GM19467 (cell line): Measurements from ENCODE around the gene DDC.

Experiments used
- ATAC-seq: cut with Tn5 transposase; IDR thresholded peaks from one replicate; pipeline ENCODE4 v1.9.1; 2021; ENCODE audit warnings: mild to moderate bottlenecking, moderate library complexity; ENCODE audit not compliant: unreplicated experiment

DDC gene

GRCh38 chr7:50422858-50423257, 142.3 kb downstream of the DDC start:
- no peak for ATAC-seq

- no peak for ATAC-seq
Measured at GRCh38 chr7:50421043-50421442, 144.2 kb downstream of the DDC start.

DNA sequence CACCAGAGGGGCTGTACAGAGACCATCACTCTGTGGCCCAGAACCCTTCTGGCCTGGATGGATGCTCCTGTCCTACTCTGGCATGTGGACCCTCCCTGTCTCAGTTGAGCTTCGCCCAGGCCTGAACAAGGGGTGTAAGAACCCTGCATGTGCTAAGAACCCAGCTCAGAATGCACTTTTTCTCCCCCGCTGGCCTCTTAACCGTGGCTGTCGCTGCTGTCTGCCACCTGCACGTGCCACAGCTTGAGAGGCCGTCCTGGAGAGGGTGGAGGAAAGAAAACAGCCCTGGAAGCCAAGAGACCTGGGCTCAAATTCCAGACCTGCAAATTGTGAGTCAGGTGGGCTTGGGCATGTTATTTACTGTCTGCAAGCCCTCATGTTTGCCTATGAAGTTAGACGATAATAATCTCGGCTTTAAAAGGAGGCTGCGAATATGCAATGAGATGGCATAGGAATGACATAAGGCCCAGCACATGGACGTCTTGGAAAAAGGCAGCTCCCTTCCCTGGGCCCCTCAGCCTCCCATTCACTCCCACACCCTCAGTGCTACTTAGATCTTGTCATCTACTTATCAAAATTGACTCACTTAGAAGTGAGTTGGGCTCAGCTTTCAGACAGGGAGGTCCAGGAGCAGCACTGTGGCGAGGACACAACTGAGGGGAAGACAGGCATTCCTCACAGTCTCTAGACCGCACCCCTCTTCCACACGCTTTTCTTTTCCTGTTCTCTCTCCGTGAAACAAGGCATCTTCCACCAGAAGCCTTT, 146.5 kb downstream of the DDC start:
- ATAC-seq, result no peak

DNA sequence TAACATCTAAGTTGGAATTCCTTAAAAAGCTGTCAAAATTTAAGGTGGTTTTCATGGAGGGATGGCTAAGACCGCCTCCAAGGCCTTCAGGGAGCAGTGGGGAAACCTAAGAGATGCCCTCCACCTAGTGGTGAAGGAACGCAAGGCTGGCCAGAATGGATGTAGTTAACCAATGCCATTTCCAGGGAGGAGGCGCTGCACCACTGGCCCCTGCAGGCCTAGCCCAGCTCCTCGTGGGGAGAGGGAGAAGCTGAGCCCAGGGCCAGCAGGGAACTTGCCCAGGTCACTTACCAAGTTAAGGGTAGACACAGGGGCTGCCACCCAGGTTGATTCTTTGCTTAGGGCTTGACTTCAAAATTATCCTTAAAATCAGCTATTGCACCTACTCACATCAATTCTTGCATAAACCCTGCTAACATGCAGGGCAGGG, 147.1 kb downstream of the DDC start:
- peak; percentile 90 for ATAC-seq

DNA sequence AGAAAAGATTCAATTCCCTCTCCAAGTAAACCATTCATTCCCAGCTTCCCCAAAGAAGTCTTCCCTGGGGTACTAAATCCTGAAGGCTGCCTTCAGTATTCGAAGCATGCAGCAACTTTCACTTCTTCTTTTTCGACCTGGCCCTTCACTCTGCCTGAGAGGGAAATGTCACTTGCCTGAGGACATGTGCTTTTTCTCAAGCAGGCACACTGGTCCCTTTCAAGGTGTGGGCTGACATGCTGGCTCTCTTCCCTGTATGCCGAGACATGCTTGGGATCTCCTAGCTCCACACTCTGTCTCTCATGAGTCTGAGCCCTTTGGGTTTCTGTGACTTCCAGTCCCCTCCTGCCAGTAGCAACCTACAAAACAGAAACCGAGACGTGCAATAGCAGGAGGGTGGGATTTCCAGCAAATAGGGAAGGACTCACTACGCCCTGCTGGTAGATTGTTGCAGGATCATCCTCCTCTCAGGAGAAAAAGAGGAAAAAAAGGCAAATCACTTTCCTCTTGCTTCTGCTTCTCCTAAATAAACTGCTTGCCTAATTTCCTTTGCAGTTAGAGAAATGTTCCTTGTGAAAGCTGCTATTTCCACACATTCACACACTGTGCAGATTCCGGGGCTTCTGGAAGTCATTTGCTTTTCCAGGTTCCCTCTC, 148.6 kb downstream of the DDC start:
- ATAC-seq, result peak; percentile 64

GRCh38 chr7:50415844-50416364, 149.3 kb downstream of the DDC start:
- ATAC-seq, result no peak

DNA sequence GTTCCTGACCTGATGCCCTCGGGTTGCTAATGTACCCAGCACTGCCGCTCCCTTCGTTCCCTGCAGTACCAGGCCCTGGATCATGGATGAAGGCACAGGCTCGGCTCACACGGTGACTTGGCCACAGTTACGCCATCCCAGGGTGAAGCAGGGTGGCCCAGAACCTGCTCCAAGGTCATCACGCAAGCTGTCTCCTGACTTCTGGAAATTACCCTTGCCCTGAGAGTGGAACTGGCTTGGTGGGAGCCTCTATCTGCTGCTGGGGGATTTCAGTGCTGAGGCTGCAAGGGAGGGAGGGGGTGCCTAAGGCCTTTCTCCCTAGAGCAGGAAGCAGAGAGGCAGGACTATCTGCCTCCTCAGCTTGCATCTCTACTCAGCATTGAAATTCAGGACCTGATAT, 151.6 kb downstream of the DDC start:
- ATAC-seq, result no peak

DNA sequence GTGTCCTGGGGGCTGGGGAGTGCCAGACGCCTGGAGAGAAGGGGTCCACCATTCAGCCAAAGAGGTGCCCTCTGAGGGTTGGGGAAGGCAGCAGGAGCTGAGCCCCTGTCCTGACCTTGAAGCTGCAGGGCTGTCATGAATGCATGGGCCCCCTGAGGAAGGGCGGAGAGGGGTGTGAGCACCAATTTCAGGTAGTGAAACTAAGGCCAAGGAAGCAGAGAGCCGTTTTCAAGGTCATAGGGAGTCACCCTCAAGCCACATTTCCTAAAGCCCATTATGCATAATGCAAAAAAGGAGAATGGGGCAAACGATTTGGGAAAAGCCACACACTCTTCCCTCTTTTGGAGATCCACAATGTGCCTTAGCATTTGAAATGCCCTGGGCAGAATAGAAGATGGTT, 152.2 kb downstream of the DDC start:
- ATAC-seq, result no peak

GRCh38 chr7:50411332-50411731, 153.9 kb downstream of the DDC start:
- no peak for ATAC-seq

- ATAC-seq, result peak; percentile 54
Measured at GRCh38 chr7:50409856-50410745, 155.1 kb downstream of the DDC start.
